Measurements from ENCODE around the gene SBF1.
A peak's percentile ranks its signal among the peaks of the same experiment; 100 is the strongest.

The SBF1 gene

DNA sequence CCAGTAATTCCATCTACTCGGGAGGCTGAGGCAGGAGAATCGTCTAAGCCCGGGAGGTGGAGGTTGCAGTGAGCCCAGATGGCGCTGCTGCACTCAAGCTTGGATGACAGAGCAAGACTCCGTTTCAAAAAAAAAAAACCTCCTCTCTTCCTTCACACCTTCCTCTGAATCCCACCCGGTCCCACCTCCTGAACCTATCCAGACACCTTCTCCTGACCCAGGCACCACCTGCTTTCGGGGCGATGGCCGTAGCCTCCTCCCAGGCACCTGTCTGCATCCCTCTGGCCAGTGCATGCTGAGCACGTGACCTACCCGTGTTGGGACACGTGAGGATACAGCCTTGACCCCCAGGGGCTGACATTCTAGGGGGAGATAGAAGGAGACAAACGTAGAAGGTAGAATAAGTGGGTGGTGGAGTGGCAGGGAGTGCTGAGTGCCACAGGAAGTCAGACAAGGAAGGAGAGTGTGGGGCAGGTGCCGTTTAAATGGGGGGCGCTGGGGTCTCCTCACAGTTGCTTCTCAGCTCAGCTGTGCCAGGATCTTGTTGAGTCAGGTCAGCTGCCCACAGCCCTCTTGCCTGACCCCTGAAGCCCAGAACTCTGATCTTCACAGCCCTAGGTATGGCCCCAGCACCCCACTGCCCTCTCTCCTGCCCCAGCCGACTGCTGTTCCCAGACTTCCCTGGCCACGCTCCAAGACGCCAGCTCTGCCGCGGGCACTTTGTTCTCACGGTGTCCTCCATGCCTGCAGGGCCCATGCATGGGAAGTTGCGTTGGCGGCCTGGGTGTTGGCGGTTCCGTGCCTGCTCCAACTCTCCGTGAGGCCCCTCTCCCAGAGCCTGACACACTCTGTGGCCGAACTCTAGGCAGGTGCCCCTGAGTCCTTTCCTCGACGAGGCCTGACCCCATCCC is 10.6 kb upstream of the SBF1 start:
- H2AFZ ChIP-seq (ENCODE audit: low read depth, low read length): no peak overlapping the region
- H3K4me2 ChIP-seq (ENCODE audit: low read length, poor library complexity, severe bottlenecking): no peak overlapping the region
- no peaks in the 10 kb centered on the region for H3K79me1 ChIP-seq (replicated peaks; ENCODE audit: low read length, poor library complexity, severe bottlenecking)
- H3K9me3 ChIP-seq (ENCODE audit: control insufficient read depth, low read length): no peaks in the 10 kb centered on the region
- no peak overlapping the region for H2AK5ac ChIP-seq (ENCODE audit: low read length, severe bottlenecking)
- peaks cover 44% of the 10 kb centered on the region for H3K4me1 ChIP-seq (ENCODE audit: control insufficient read depth, insufficient read depth, low read depth, low read length)
- H3K36me3 ChIP-seq (ENCODE audit: control insufficient read depth in 1 of 2, insufficient read depth in 2 of 2, low read depth in 1 of 2, low read length in 2 of 2): peaks cover 0 to 18% of the 10 kb centered on the region in 2 experiments
- H2BK5ac ChIP-seq (ENCODE audit: low read depth, low read length, poor library complexity, severe bottlenecking): no peak overlapping the region
- peaks cover 13 to 77% of the 10 kb centered on the region in 2 experiments for H3K27me3 ChIP-seq (ENCODE audit: control insufficient read depth in 1 of 2, insufficient read depth in 1 of 2, low read length in 2 of 2)
- no peak overlapping the region for H3K4me3 ChIP-seq (ENCODE audit: insufficient read depth in 1 of 2, low read depth in 1 of 2, low read length in 2 of 2)
- no peak for DNase-seq
- H2BK12ac ChIP-seq (ENCODE audit: low read length in 2 of 2): no peak overlapping the region
- H3K4ac ChIP-seq (ENCODE audit: low read depth in 1 of 2, low read length in 2 of 2): no peak overlapping the region
- no peak overlapping the region for H3K23ac ChIP-seq (ENCODE audit: low read length in 2 of 2)
- H2BK15ac ChIP-seq (ENCODE audit: low read depth, poor library complexity, severe bottlenecking): no peak overlapping the region
- WGBS: 74% methylated on average over 29 of the region's 29 CpGs
- no peak overlapping the region for H3K18ac ChIP-seq (ENCODE audit: low read depth in 1 of 2, low read length in 2 of 2)
- no peak overlapping the region for H2BK120ac ChIP-seq (ENCODE audit: low read depth, low read length)
- no peak overlapping the region for H3K27ac ChIP-seq (ENCODE audit: low read length, poor library complexity, severe bottlenecking)
- no peak overlapping the region for H3K9ac ChIP-seq (ENCODE audit: low read length)
- H4K91ac ChIP-seq (ENCODE audit: low read length): no peak overlapping the region
- H4K8ac ChIP-seq (ENCODE audit: low read length): no peak overlapping the region
- no peak overlapping the region for H3K14ac ChIP-seq (ENCODE audit: low read length in 2 of 2)

DNA sequence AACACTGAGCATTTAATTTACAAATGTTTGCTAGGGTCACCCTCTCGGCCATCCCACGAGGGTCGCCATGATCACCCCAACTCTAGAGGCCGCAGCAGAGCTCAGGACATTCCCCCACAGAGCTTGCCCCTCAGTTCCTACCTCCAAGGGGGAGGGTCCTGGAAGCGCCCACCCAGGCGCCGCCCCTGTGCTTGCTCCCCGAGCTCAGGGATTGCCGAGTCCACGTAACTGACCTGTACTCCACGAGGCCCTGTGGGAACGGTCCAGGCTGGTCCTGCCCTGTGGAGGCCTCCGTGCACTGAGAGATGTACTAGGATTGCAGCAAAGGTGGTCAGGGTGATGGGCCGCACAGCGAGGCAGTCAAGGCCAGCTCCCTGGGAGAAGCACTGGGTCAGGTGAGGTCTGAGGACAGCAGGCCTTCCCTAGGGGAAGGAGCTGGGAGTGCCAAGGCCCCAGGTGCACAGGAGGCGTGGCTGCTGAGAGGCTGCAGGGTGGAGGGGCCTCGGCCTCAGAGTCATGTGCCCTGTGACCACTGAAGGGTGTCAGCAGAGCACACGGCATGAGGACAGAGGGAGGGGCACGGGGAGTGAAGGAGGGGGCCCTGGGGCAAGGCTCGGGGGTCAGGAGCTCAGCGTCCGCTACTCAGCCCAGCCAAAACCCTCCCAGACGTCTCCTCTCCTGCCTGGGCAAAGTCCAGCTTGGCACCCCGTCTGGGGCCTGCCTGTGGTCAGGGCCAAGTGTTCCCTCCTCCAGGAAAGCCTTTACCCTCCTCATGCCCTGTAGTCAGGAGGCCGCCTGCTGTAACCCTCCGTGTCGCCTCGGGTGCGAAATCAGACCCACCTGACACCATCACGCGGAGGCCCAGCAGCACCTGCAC is 9.4 kb upstream of the SBF1 start:
- no peak overlapping the region for H3K4ac ChIP-seq (ENCODE audit: low read depth in 1 of 2, low read length in 2 of 2)
- H3K9me3 ChIP-seq (ENCODE audit: control insufficient read depth, low read length): no peaks in the 10 kb centered on the region
- H3K4me3 ChIP-seq (ENCODE audit: insufficient read depth in 1 of 2, low read depth in 1 of 2, low read length in 2 of 2): no peak overlapping the region
- peaks cover 44% of the 10 kb centered on the region for H3K4me1 ChIP-seq (ENCODE audit: control insufficient read depth, insufficient read depth, low read depth, low read length)
- no peak overlapping the region for H2AK5ac ChIP-seq (ENCODE audit: low read length, severe bottlenecking)
- no peak for DNase-seq
- H3K27ac ChIP-seq (ENCODE audit: low read length, poor library complexity, severe bottlenecking): no peak overlapping the region
- peaks cover 0 to 18% of the 10 kb centered on the region in 2 experiments for H3K36me3 ChIP-seq (ENCODE audit: control insufficient read depth in 1 of 2, insufficient read depth in 2 of 2, low read depth in 1 of 2, low read length in 2 of 2)
- no peak overlapping the region for H2BK12ac ChIP-seq (ENCODE audit: low read length in 2 of 2)
- 92% methylated on average over 25 of the region's 31 CpGs for WGBS
- H3K4me2 ChIP-seq (ENCODE audit: low read length, poor library complexity, severe bottlenecking): no peak overlapping the region
- H4K91ac ChIP-seq (ENCODE audit: low read length): peak overlapping the region; percentile 2
- no peak overlapping the region for H2AFZ ChIP-seq (ENCODE audit: low read depth, low read length)
- H3K18ac ChIP-seq (ENCODE audit: low read depth in 1 of 2, low read length in 2 of 2): no peak overlapping the region
- H2BK5ac ChIP-seq (ENCODE audit: low read depth, low read length, poor library complexity, severe bottlenecking): no peak overlapping the region
- no peaks in the 10 kb centered on the region for H3K79me1 ChIP-seq (replicated peaks; ENCODE audit: low read length, poor library complexity, severe bottlenecking)
- H4K8ac ChIP-seq (ENCODE audit: low read length): no peak overlapping the region
- peaks cover 23 to 82% of the 10 kb centered on the region in 2 experiments for H3K27me3 ChIP-seq (ENCODE audit: control insufficient read depth in 1 of 2, insufficient read depth in 1 of 2, low read length in 2 of 2)
- H3K9ac ChIP-seq (ENCODE audit: low read length): no peak overlapping the region
- no peak overlapping the region for H3K14ac ChIP-seq (ENCODE audit: low read length in 2 of 2)
- H3K23ac ChIP-seq (ENCODE audit: low read length in 2 of 2): no peak overlapping the region
- H2BK15ac ChIP-seq (ENCODE audit: low read depth, poor library complexity, severe bottlenecking): no peak overlapping the region
- no peak overlapping the region for H2BK120ac ChIP-seq (ENCODE audit: low read depth, low read length)

- Histone ChIP-seq H3K14ac (ENCODE audit: low read length in 2 of 2) (no peak overlapping the region), H4K91ac (ENCODE audit: low read length) (no peak overlapping the region), H3K4me1 (ENCODE audit: control insufficient read depth, insufficient read depth, low read depth, low read length) (peaks cover 44% of the 10 kb centered on the region), H3K4me2 (ENCODE audit: low read length, poor library complexity, severe bottlenecking) (no peak overlapping the region), H2AFZ (ENCODE audit: low read depth, low read length) (no peak overlapping the region), H3K9me3 (ENCODE audit: control insufficient read depth, low read length) (no peaks in the 10 kb centered on the region), H3K4ac (ENCODE audit: low read depth in 1 of 2, low read length in 2 of 2) (no peak overlapping the region), H3K27me3 (ENCODE audit: control insufficient read depth in 1 of 2, insufficient read depth in 1 of 2, low read length in 2 of 2) (peaks cover 23 to 86% of the 10 kb centered on the region in 2 experiments), H4K8ac (ENCODE audit: low read length) (no peak overlapping the region), H3K79me1 (replicated peaks; ENCODE audit: low read length, poor library complexity, severe bottlenecking) (no peaks in the 10 kb centered on the region), H3K18ac (ENCODE audit: low read depth in 1 of 2, low read length in 2 of 2) (no peak overlapping the region), H2AK5ac (ENCODE audit: low read length, severe bottlenecking) (no peak overlapping the region), H3K4me3 (ENCODE audit: insufficient read depth in 1 of 2, low read depth in 1 of 2, low read length in 2 of 2) (no peak overlapping the region), H3K27ac (ENCODE audit: low read length, poor library complexity, severe bottlenecking) (no peak overlapping the region), H2BK15ac (ENCODE audit: low read depth, poor library complexity, severe bottlenecking) (no peak overlapping the region), H3K9ac (ENCODE audit: low read length) (no peak overlapping the region), H3K23ac (ENCODE audit: low read length in 2 of 2) (no peak overlapping the region), H2BK5ac (ENCODE audit: low read depth, low read length, poor library complexity, severe bottlenecking) (no peak overlapping the region), H3K36me3 (ENCODE audit: control insufficient read depth in 1 of 2, insufficient read depth in 2 of 2, low read depth in 1 of 2, low read length in 2 of 2) (peaks cover 0 to 18% of the 10 kb centered on the region in 2 experiments), H2BK12ac (ENCODE audit: low read length in 2 of 2) (no peak overlapping the region), H2BK120ac (ENCODE audit: low read depth, low read length) (no peak overlapping the region)
- 93% methylated on average over 8 of the region's 8 CpGs for WGBS
- DNase-seq: no peak
Measured at GRCh38 chr22:50483556-50483955, 8.7 kb upstream of the SBF1 start.

- Histone ChIP-seq H3K18ac (ENCODE audit: low read depth in 1 of 2, low read length in 2 of 2) (no peak overlapping the region), H3K4ac (ENCODE audit: low read depth in 1 of 2, low read length in 2 of 2) (no peak overlapping the region), H3K9me3 (ENCODE audit: control insufficient read depth, low read length) (no peaks in the 10 kb centered on the region), H4K91ac (ENCODE audit: low read length) (no peak overlapping the region), H3K4me1 (ENCODE audit: control insufficient read depth, insufficient read depth, low read depth, low read length) (peaks cover 44% of the 10 kb centered on the region), H3K23ac (ENCODE audit: low read length in 2 of 2) (peak overlapping the region in 1 of 2 experiments; percentile 54), H2BK120ac (ENCODE audit: low read depth, low read length) (no peak overlapping the region), H2BK5ac (ENCODE audit: low read depth, low read length, poor library complexity, severe bottlenecking) (no peak overlapping the region), H2BK12ac (ENCODE audit: low read length in 2 of 2) (peak overlapping the region in 1 of 2 experiments; percentile 11), H3K27me3 (ENCODE audit: control insufficient read depth in 1 of 2, insufficient read depth in 1 of 2, low read length in 2 of 2) (peaks cover 23 to 85% of the 10 kb centered on the region in 2 experiments), H3K4me3 (ENCODE audit: insufficient read depth in 1 of 2, low read depth in 1 of 2, low read length in 2 of 2) (no peak overlapping the region), H3K79me1 (replicated peaks; ENCODE audit: low read length, poor library complexity, severe bottlenecking) (no peaks in the 10 kb centered on the region), H2AK5ac (ENCODE audit: low read length, severe bottlenecking) (no peak overlapping the region), H3K9ac (ENCODE audit: low read length) (no peak overlapping the region), H3K27ac (ENCODE audit: low read length, poor library complexity, severe bottlenecking) (no peak overlapping the region), H2BK15ac (ENCODE audit: low read depth, poor library complexity, severe bottlenecking) (no peak overlapping the region), H3K14ac (ENCODE audit: low read length in 2 of 2) (no peak overlapping the region), H3K4me2 (ENCODE audit: low read length, poor library complexity, severe bottlenecking) (no peak overlapping the region), H3K36me3 (ENCODE audit: control insufficient read depth in 1 of 2, insufficient read depth in 2 of 2, low read depth in 1 of 2, low read length in 2 of 2) (peaks cover 0 to 18% of the 10 kb centered on the region in 2 experiments), H2AFZ (ENCODE audit: low read depth, low read length) (no peak overlapping the region), H4K8ac (ENCODE audit: low read length) (no peak overlapping the region)
- DNase-seq: no peak
- 88% methylated on average over 9 of the region's 10 CpGs for WGBS
Measured at GRCh38 chr22:50483106-50483505, 8.3 kb upstream of the SBF1 start.
